DMS53 treated with DMSO at 0.1 percent for 48 hours (cell line): ENCODE results near the gene JAZF1.
"Not testable (repeated sequence)": the region's sequence is repeated elsewhere in the genome, so short reads cannot be mapped to it uniquely, and the experiment has no call there.

Experiments
- DNase-seq: peaks from one replicate; lab custom pipeline; 2025; ENCODE audit not compliant: unreplicated experiment; lab: John Stamatoyannopoulos, UW

The JAZF1 gene

GRCh38 chr7:27922389-27922788 lies 258.2 kb downstream of the JAZF1 start:
- DNase-seq, result not testable (repeated sequence)

- DNase-seq, result peak; percentile 88
These were observed 259.3 kb downstream of the JAZF1 start for GRCh38 chr7:27921081-27921836.

DNA sequence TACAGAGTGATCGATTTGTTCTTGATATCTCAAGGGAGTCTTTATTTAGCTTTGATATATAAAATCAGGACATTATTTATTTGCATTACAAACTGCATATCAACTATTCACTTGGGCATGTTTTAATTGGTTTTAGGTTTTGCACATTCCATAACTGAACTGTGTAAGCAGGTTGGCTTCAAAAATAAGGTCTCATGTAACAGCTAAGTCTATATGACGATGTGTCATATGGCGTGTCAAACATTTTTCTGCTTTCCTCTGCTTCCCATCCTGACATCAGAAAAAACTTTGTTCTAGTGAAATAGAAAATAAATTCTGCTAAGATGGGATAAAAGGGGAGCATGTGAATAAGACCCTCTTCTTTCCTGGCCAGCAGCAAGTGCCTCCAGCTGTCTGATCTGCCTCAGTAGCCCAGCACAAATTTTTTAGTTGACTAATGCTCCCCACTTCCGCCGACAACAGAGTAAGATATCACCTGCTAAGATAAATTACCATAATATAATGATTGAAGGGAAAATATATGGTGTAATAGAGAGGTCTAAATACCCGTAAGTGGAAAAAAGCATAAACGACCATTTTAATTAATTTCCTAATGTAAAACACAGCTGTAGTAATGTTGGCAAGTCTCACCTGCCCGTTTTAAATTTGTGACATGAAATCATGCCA lies 260.2 kb downstream of the JAZF1 start:
- no peak for DNase-seq

- DNase-seq, result no peak
These were observed 262.1 kb downstream of the JAZF1 start for GRCh38 chr7:27918503-27918902.

DNA sequence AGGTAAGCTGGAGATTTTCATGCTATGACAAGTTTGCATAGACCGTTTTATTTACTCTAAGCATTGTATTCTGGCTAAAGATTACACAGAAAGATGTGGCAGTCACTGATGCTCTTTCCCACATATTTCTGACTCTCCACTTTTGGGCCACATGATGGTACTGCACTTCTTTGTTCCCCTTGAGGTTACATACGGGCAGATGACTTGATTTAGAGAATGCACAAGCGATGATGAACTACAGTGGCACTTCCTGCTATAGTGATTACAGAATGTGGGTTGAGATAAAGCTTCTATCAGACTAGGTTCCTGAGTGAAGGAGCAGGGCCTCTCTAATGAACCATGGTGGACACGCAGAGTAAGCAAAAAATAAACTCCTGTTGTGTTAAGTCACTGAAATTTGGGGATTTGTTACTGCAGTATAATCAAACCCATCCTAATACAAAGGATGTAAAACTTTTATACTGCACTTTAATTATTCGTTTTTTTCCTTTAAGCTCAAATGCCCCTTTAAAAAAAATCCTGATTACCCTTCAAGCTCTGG lies 262.8 kb downstream of the JAZF1 start:
- DNase-seq, result peak; percentile 15

GRCh38 chr7:27917119-27917518 lies 263.5 kb downstream of the JAZF1 start:
- DNase-seq, result peak; percentile 85

GRCh38 chr7:27916372-27916771 lies 264.2 kb downstream of the JAZF1 start:
- peak; percentile 40 for DNase-seq

DNA sequence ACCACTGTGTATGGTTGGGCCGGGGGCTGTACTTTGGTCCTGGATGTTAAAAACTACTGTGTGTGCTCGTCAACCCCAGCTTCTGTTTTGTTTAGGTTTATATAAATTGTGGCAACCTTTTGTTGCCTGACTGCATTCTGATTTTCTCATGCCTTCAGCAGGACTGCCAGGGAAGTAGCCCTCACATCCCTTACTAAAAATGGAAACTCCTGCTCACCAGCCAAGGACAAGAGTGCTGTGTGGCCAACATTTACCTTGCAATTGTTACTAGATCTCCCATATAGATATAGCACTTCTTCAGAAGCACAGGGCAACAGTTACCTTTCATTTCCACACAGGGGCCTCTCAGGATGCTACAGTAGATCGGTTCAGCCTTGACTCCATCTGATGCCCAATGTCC lies 266.2 kb downstream of the JAZF1 start:
- DNase-seq, result no peak

- DNase-seq, result no peak
These were observed 267.8 kb downstream of the JAZF1 start for GRCh38 chr7:27912751-27913150.

DNA sequence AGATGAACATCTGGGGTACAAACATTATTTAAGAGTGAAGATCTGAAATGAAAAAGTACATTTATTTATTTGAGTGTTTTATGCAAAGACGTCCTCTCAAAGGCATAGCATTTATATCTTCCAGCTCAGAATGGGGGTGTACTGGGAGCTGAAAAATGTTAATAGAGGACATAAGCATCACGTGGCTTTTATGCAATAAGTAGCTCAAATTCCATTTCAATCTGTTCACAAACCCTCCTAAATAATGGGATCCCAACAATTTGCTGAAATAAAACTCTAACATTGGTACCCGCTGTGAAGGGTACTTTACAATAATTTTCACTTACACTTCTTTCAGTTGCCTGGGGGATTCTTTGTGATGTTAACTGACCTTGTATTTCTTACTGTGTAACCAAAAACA lies 268.7 kb downstream of the JAZF1 start:
- DNase-seq, result no peak

GRCh38 chr7:27910326-27910725 lies 270.3 kb downstream of the JAZF1 start:
- DNase-seq, result no peak

DNA sequence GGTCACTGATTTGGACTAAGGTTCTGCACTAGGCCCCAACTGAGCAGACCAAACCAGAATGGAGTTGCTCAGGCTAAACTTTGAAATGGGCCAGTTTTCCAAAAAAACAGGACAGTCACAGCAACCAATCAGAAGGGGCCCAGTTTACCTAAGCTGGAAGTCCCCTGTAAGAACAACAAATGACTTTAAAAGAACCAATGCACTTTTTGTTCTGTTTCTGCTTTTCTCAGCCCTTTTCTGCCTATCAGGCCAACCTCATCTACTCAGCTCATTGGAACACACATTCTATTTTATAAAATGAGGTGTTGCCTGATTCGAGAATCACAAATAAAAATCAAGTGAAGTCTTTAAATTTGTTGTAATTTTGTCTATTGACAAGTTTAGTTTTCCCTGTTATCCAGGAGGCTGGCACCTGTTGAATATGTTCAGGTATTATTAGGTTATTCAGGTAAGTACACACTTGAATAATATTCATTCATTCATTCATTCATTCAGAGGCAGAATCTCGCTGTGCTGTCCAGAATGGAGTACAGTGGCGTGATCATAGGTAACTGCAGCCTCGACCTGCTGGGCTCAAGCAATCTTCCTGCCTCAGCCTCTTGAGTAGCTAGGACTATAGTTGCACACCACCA lies 271.9 kb downstream of the JAZF1 start:
- DNase-seq, result no peak

DNA sequence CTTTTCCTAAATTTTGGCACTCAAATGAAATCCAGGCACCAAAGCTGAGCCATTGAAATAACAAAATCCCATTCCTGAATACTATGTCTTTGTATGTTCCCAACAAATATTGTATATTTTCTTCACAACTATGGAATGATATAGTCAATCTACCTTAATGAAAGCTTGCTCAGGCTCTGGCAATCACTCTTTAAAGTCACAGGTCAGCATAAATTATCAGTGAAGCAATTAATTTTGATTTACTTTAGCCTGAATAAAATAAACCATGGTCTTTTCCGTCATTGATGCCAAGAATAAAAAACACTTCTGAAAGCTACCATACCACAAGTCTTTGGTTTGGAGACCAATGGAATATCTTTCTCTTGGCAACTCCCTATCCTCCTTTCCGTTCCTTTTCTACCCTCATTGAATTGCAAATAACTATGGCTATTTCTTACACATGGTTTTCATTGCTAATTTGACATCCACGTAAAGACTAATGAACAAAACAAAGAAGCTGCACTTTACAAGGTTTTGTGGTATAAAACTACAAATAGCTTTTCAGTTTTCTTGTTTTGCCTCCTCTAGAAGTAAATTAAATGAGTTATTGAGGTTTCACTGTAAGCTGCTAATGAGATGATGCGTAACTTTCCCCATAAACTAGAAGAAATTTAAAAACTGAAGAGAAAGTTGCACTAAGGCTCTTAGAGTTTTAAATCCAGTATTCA lies 274.1 kb downstream of the JAZF1 start:
- no peak for DNase-seq

- no peak for DNase-seq
These were observed 274.6 kb downstream of the JAZF1 start for GRCh38 chr7:27905951-27906350.

DNA sequence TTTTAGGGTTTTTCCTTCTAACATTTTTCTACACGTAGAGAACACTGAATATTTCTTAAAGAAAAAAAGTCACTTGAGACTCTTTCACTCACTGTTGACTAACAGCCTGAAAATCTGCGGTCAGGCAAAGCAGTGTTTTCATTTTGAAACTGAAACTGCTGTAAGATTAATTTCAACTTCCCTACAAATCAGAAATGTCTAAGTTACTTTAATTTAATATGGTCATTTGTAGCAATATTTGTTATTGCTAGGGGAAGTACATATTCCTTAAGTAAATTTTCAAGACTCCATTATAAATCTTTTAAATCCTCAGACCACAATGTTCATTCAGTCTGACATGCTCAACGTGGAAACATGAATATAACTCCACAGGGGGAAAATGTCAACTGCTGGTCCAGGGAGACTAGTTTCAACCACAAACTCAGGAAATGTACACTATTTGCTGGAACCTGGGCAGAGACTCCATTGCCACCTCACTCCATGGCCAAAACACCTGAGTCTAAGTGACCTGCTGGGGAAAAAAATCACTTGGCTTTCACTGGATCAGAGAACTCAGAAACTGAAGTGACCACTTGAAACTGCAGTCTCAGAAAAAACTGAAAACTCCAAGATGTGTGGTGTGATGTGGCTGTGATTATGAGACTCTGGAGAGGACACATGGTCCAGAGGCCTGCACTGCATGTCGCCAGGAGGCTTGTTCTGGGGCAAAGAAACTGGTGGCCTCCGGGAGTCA lies 279.4 kb downstream of the JAZF1 start:
- no peak for DNase-seq

DNA sequence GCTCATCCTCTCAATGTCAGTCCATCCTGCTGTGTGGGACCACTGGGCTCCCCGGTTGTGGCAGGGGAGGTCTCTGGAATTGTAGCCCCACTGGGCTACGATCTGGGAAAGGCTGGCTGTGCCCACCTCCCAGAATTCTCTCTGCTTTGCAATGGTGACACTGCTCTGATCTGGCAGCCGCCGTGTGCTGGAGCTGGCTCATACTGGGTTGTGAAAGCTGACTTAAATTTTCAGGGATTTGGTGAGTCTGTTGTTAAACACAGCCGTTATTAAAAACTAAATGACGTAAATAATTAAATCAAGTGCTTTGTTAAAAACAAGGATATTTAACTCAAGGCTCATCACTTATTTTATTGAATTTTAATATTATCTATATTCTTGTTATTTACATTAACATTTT lies 280.6 kb downstream of the JAZF1 start:
- DNase-seq, result no peak

GRCh38 chr7:27899601-27900000 lies 281.0 kb downstream of the JAZF1 start:
- no peak for DNase-seq

DNA sequence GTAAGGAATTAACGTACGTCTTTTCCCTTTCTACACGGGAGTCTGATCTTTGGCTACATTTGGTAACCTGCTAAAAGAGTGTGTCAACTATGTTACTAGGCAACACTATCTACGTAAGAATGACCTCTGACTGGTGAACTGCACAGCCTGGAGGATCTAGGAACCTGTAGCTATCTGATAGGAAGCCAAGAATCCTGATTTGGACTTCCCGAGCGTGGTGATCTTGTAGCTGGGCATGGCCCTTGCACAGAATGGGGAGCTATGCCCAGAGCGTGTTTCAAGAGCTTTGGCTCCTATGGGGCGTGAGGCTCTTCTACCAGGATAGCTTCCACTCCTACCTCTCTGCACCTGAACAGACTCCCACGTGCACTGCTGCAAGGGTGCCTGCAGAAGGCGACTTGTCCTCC lies 283.2 kb downstream of the JAZF1 start:
- no peak for DNase-seq

DNA sequence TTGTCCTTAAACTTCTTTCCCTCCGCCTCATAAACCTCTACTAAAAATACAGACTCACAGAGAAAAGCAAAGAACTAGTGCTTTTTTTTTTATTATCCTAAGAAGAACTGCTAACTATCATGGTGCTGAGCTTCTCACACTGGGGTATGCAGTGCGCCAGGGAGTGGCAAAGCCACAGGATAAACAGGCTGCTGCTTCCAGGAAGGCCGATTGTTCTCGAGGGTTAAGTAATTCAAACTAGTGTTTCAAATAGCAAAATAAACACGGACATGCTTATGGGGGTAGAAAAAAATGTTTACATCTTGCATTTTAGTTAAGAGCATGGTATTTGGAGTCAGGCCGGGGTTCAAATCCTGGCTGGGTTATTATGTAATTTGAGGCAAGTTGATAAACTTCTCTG lies 283.6 kb downstream of the JAZF1 start:
- DNase-seq, result no peak

DNA sequence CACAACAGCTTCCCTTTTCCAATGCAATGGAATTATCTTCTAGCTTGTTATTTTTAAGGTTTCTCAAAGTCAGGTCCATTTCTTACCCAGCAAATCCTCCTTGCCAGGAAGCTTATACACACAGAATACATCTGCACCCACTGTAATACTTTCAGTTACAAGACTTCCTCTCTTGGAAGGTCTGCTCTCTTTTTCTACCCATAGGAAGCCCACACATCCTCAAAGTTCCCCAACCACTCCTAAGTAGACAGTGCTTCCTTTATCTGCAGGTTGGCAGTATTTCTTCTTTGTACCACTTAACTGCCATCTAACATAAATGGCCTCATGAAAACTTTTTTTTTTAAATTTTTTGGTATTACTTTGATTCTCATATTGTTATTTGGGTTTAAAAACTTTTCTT lies 285.0 kb downstream of the JAZF1 start:
- DNase-seq, result no peak
